Activated T-helper 2 cell treated with anti-CD3 and anti-CD28 coated beads, Interferon-gamma antibody, Interleukin-2, Interleukin-4, amounts not matched to agents 10 μg/mL and 5 μg/mL and 100 μg/mL, durations not matched to agents 14 hours and 24 hours and 36 hours (primary cell): ENCODE measurements around the gene VASP. TPM values are rescaled to one million over a fixed set of nuclear protein-coding genes. Genes with fewer than 3 reads are reported as not detected.
A peak's percentile ranks its signal among the peaks of the same experiment; 100 is the strongest.

Source experiments
- DNase-seq: peaks from one replicate; pipeline ENCODE4 v3.0.0; 2021; ENCODE audit warnings: low spot score
- H3K27ac Mint-ChIP-seq: one replicate; pipeline ENCODE4 v1.8.0; 2021; ENCODE audit warnings: mixed read lengths
- H3K27me3 Mint-ChIP-seq: one replicate; pipeline ENCODE4 v1.8.0; 2021; ENCODE audit warnings: low read depth, mixed read lengths
- H3K36me3 Mint-ChIP-seq: one replicate; pipeline ENCODE4 v1.8.0; 2021; ENCODE audit warnings: low read depth, mixed read lengths
- H3K4me1 Mint-ChIP-seq: one replicate; pipeline ENCODE4 v1.8.0; 2021; ENCODE audit warnings: low read depth, mixed read lengths
- H3K4me3 Mint-ChIP-seq: one replicate; pipeline ENCODE4 v1.8.0; 2021; ENCODE audit warnings: low read depth, mild to moderate bottlenecking, moderate library complexity, mixed read lengths
- H3K9me3 Mint-ChIP-seq: one replicate; pipeline ENCODE4 v1.8.0; 2021; ENCODE audit warnings: mixed read lengths
- intact Hi-C: fragments of 100-400 bp; cut with micrococcal nuclease; formaldehyde crosslinking; loops from one replicate; pipeline ENCODE4 v1.15.1; 2023
- total RNA-seq: library from RNA; stranded (reverse); gene quantifications from 2 replicates; pipeline ENCODE4 v1.2.3, GENCODE V29; 2022

Gene VASP
- total RNA-seq = 232 and 244 TPM in 2 replicates

DNA sequence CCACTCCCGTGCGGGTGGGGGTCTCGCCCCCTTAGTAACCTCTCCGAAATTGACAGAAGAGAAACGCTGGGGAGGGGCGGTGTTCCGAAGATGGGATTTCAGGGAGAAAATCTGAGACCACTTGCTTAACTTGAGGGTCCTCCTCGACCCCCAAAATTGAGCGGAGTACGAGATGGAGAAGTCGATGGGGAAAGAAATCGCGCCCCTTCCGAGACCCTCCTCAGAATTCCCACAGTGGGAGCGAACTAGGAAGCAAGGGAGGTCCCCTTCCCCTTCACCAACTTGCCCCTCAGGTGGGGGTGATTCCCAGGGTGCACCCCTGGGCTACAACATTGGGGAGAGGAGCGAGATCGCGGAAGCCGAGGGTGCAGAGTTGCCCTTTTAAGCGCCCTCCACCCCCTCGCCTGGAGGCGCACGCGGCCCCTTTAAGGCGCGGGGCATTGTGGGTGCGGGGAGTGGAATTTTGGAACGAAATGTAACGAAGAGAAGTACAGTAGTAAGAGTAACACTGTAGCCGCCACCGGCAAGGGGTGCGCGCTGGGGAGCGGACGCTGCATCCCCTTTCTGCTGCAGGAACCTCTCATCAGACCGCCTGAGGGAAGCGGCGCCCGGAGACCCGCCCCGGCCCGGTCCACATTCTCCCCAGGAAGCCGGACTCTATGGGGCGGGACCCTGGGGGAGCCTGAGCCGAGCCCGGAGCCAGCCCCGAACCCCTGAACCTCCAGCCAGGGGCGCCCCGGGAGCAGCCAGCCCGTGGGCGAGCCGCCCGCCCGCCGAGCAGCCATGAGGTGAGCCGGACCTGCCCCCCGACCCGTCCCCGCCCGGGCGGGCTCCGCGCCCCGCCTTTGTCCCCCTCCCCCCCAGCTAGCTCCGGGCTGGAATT, at the start of gene VASP:
Gene VASP (plus strand): TSS at position 491 of the 883 bp plus-strand sequence. CDS start 293 bp downstream, at position 784.
- peaks cover 30% of the 10 kb centered on the region for H3K36me3 Mint-ChIP-seq
- peak within 1 kb of the TSS; percentile 95 for H3K27ac Mint-ChIP-seq
- peaks cover 26% of the 10 kb centered on the region for H3K4me1 Mint-ChIP-seq
- intact Hi-C loops = loop anchor here (1.0 to 5.0 kb wide), 6 partner anchors 10 to 185 kb away; partner anchors contain the start of genes OPA3, QPCTL, RTN2 and SNRPD2
- no peaks in the 10 kb centered on the region for H3K27me3 Mint-ChIP-seq
- H3K9me3 Mint-ChIP-seq = no peaks in the 10 kb centered on the region
- H3K4me3 Mint-ChIP-seq = peak within 1 kb of the TSS; percentile 99
- DNase-seq = peak; percentile 92

- no peak for DNase-seq
- no peak overlapping the region for H3K4me3 Mint-ChIP-seq
- H3K27me3 Mint-ChIP-seq = peaks cover 3% of the 10 kb centered on the region
- H3K9me3 Mint-ChIP-seq = no peaks in the 10 kb centered on the region
- no peaks in the 10 kb centered on the region for H3K36me3 Mint-ChIP-seq
- H3K27ac Mint-ChIP-seq = peak overlapping the region; percentile 1
- H3K4me1 Mint-ChIP-seq = peaks cover 17% of the 10 kb centered on the region
- intact Hi-C loops = no loop called here
Observed at GRCh38 chr19:45457776-45458175, 49.5 kb upstream of the VASP start.

DNA sequence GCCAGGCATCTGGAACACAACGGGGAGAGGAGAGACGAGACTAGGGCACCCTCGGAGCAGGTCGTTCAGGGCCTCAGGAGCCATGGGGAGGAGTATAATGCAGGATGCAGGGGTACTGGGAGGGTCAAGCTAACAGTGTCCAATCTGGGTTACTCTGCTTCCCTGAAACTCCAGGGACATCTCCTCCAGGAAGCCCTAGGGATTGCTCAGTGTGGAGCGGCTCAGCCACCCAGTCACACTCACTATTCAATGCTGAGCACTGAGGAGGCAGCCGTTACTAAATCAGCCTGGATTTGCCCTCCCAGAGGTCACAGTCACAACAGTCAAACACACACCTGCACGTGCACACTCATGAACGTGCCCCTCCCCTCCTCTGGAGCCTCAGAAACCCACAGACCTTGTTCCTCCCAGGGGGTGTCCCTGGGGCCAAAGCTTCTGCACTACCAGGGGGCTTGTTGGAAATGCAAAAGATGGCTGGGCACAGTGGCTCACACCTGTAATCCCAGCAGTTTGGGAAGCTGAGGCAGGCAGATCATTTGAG, 46.4 kb upstream of the VASP start:
- no peak for DNase-seq
- Mint-ChIP-seq H3K9me3 (no peaks in the 10 kb centered on the region), H3K4me3 (no peak overlapping the region), H3K27me3 (peaks cover 10% of the 10 kb centered on the region), H3K27ac (no peak overlapping the region), H3K36me3 (no peaks in the 10 kb centered on the region), H3K4me1 (peaks cover 7% of the 10 kb centered on the region)
- intact Hi-C loops = no loop called here

GRCh38 chr19:45462174-45462573, 45.1 kb upstream of the VASP start:
- H3K4me3 Mint-ChIP-seq = no peak overlapping the region
- peaks cover 2% of the 10 kb centered on the region for H3K4me1 Mint-ChIP-seq
- H3K36me3 Mint-ChIP-seq = no peaks in the 10 kb centered on the region
- peaks cover 16% of the 10 kb centered on the region for H3K27me3 Mint-ChIP-seq
- H3K27ac Mint-ChIP-seq = no peak overlapping the region
- H3K9me3 Mint-ChIP-seq = no peaks in the 10 kb centered on the region
- intact Hi-C loops = no loop called here
- no peak for DNase-seq

DNA sequence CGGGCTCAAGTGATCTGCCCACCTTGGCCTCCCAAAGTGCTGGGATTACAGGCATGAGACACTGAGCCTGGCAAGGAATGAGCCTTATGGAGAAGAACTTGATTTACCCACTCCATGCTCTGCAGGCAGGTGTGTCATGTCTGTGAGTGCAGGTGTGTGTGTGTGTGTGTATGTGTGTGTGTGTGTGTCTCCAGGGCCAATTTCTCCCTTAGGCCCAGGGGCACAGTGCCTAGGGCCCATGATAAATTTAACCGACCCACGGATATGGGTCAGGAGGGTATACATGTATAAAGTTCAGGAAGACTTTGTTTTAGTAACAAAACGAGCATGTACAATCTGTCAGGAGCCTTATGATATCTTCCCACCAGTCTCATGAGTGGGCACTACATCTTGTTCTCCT, 44.0 kb upstream of the VASP start:
- no peaks in the 10 kb centered on the region for H3K36me3 Mint-ChIP-seq
- no peak for DNase-seq
- no peak overlapping the region for H3K4me3 Mint-ChIP-seq
- no peaks in the 10 kb centered on the region for H3K9me3 Mint-ChIP-seq
- intact Hi-C loops = no loop called here
- no peak overlapping the region for H3K27ac Mint-ChIP-seq
- H3K27me3 Mint-ChIP-seq = peaks cover 17% of the 10 kb centered on the region
- H3K4me1 Mint-ChIP-seq = peaks cover 4% of the 10 kb centered on the region

DNA sequence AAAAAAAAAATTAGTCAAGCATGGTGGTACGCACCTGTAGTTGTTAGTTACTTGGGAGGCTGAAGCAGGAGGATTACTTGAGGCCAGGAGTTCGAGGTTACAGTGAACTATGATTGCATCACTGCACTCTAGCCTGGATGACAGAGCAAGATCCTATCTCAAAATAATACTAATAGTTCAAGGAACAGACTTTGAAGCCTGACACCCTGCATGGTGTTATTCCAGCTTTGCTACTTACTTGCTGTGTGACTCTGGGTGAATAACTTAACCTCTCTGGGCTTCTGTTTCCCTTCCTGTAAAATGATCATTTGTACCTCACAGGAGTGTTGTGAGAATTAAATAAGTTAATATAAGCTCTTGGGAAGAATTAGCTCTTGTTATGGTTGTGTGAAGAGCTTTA, 43.0 kb upstream of the VASP start:
- H3K36me3 Mint-ChIP-seq = no peaks in the 10 kb centered on the region
- peaks cover 17% of the 10 kb centered on the region for H3K27me3 Mint-ChIP-seq
- H3K4me3 Mint-ChIP-seq = no peak overlapping the region
- H3K27ac Mint-ChIP-seq = no peak overlapping the region
- no peak for DNase-seq
- intact Hi-C loops = no loop called here
- peaks cover 7% of the 10 kb centered on the region for H3K4me1 Mint-ChIP-seq
- no peaks in the 10 kb centered on the region for H3K9me3 Mint-ChIP-seq

- DNase-seq = no peak
- H3K36me3 Mint-ChIP-seq = no peaks in the 10 kb centered on the region
- peaks cover 11% of the 10 kb centered on the region for H3K4me1 Mint-ChIP-seq
- no peak overlapping the region for H3K27ac Mint-ChIP-seq
- H3K9me3 Mint-ChIP-seq = no peaks in the 10 kb centered on the region
- no peak overlapping the region for H3K4me3 Mint-ChIP-seq
- H3K27me3 Mint-ChIP-seq = peaks cover 17% of the 10 kb centered on the region
- intact Hi-C loops = loop anchor here (5.0 kb wide), 1 partner anchor 373 kb away; the partner anchor contains the start of gene PPP1R37
Observed at GRCh38 chr19:45464852-45465441, 42.3 kb upstream of the VASP start.

DNA sequence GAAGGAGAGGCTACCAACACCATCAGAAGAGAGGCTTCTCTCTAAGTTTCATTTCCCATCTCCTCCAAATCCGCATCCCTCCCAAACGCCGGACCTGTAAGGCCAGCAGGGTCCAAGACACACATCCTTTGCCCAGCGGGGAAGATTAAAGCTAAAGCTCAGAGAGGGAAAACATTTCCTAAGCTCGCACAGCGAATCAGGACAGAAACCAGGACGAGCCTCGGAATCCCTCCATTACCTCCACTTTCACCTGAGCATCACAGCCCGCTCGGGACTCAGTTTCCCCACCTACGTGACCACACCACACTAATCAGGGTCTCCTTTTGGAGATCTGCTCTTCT, 40.2 kb upstream of the VASP start:
- peak overlapping the region; percentile 33 for H3K27ac Mint-ChIP-seq
- no peak for DNase-seq
- H3K9me3 Mint-ChIP-seq = no peaks in the 10 kb centered on the region
- H3K4me3 Mint-ChIP-seq = peak overlapping the region; percentile 86
- peaks cover 16% of the 10 kb centered on the region for H3K4me1 Mint-ChIP-seq
- intact Hi-C loops = loop anchor here (1.0 to 5.0 kb wide), 2 partner anchors 16 to 375 kb away; partner anchors contain the start of gene PPP1R37
- peaks cover 25% of the 10 kb centered on the region for H3K27me3 Mint-ChIP-seq
- H3K36me3 Mint-ChIP-seq = peaks cover 14% of the 10 kb centered on the region

- Mint-ChIP-seq H3K27ac (peak within 1 kb of the TSS; percentile 86), H3K9me3 (no peaks in the 10 kb centered on the region), H3K27me3 (peaks cover 29% of the 10 kb centered on the region), H3K36me3 (peaks cover 19% of the 10 kb centered on the region), H3K4me1 (peaks cover 20% of the 10 kb centered on the region), H3K4me3 (peak within 1 kb of the TSS; percentile 86)
- peak; percentile 94 for DNase-seq
- intact Hi-C loops = loop anchor here (1.0 to 5.0 kb wide), 3 partner anchors 16 to 375 kb away; partner anchors contain the start of gene PPP1R37
Observed at GRCh38 chr19:45467456-45468158, 39.7 kb upstream of the VASP start, which contains the start of gene FOSB. Gene FOSB, plus strand, starts transcription at chr19:45467996. Its CDS starts 591 bp downstream, at chr19:45468587.

DNA sequence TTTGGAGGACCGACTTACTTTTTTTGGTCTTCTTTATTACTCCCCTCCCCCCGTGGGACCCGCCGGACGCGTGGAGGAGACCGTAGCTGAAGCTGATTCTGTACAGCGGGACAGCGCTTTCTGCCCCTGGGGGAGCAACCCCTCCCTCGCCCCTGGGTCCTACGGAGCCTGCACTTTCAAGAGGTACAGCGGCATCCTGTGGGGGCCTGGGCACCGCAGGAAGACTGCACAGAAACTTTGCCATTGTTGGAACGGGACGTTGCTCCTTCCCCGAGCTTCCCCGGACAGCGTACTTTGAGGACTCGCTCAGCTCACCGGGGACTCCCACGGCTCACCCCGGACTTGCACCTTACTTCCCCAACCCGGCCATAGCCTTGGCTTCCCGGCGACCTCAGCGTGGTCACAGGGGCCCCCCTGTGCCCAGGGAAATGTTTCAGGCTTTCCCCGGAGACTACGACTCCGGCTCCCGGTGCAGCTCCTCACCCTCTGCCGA, 39.1 kb upstream of the VASP start:
- peaks cover 24% of the 10 kb centered on the region for H3K36me3 Mint-ChIP-seq
- intact Hi-C loops = loop anchor here (2.0 to 5.0 kb wide), 2 partner anchors 25 to 376 kb away; partner anchors contain the start of gene PPP1R37
- peaks cover 23% of the 10 kb centered on the region for H3K4me1 Mint-ChIP-seq
- no peaks in the 10 kb centered on the region for H3K9me3 Mint-ChIP-seq
- H3K27ac Mint-ChIP-seq = peak overlapping the region; percentile 86
- DNase-seq = peak; percentile 63
- peaks cover 34% of the 10 kb centered on the region for H3K27me3 Mint-ChIP-seq
- peak overlapping the region; percentile 86 for H3K4me3 Mint-ChIP-seq

GRCh38 chr19:45468803-45469131, 38.5 kb upstream of the VASP start:
- Mint-ChIP-seq H3K36me3 (peaks cover 29% of the 10 kb centered on the region), H3K27ac (peak overlapping the region; percentile 86), H3K27me3 (peaks cover 39% of the 10 kb centered on the region), H3K9me3 (no peaks in the 10 kb centered on the region), H3K4me3 (peak overlapping the region; percentile 86), H3K4me1 (peaks cover 23% of the 10 kb centered on the region)
- intact Hi-C loops = loop anchor here (1.0 to 5.0 kb wide), 4 partner anchors 10 to 376 kb away; partner anchors contain the start of gene PPP1R37
- no peak for DNase-seq
